Spleen (tissue), 7 donors: Measurements from ENCODE around the gene IPO4.

ENCODE experiments used
- CTCF ChIP-seq, 11 experiments: fragments of 200-600 bp in 7 of 11; fragments of 450-650 bp in 4 of 11; sonication (generic) in 4 of 11; IDR thresholded peaks in 8 of 11; conservative IDR thresholded peaks in 3 of 11; 1 replicate in 7 of 11; 2 replicates in 4 of 11; pipeline versions ENCODE4 v1.4.0 to v1.8.0; 2016 to 2021; ENCODE audit warnings: antibody characterized with exemption in 11 of 11, inconsistent platforms in 4 of 11, mild to moderate bottlenecking in 1 of 11
- POLR2AphosphoS5 ChIP-seq, 3 donors: sonication (generic); formaldehyde crosslinking; IDR thresholded peaks; one replicate each; pipeline ENCODE4 v1.5.1; 2017; ENCODE audit warnings: antibody characterized with exemption in 3 of 3
- donor health status: DM: no; HTN: no; CAD: no; lungs with moderate emphysema.
- donor health status: DM: no; HTN: no; CAD: no.
- donor health status: DM: no; HTN: no; CAD: no.

- TF ChIP-seq POLR2AphosphoS5 (IDR thresholded peaks at IDR 0.05): no peak
- TF ChIP-seq CTCF (IDR thresholded peaks at IDR 0.05 in 8 of 11, conservative IDR thresholded peaks at IDR 0.05 in 3 of 11): no peak
Observed at GRCh38 chr14:24156840-24157239, 31.8 kb downstream of the IPO4 start.
